GM21526 (cell line): Measurements from ENCODE around the gene RELN.
"Not testable (repeated sequence)": the region's sequence is repeated elsewhere in the genome, so short reads cannot be mapped to it uniquely, and the experiment has no call there.

Experiments
- ATAC-seq: cut with Tn5 transposase; IDR thresholded peaks from one replicate; pipeline ENCODE4 v1.9.1; 2021; ENCODE audit warnings: moderate library complexity; ENCODE audit not compliant: unreplicated experiment, low FRiP score

RELN gene

DNA sequence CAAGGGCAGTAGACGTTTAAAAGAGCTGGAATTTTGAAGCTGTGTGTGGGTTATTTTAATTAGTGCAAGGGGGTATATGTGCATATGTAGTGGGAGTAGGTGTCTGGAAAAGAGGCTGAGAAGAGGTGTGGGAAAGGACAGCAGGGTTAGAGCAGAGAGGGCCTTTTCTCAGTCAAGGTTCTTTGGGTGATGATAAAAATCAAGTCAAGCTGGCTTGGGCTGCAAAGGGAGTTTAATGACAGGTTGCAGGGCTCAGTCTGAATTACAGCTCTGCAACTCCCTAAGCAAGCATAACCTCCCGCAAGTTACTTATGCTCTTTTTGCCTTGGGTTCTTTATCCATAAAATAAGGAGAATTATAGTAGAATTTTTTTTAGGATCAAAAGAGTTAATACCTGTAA lies 83.5 kb downstream of the RELN start:
- ATAC-seq, result no peak

DNA sequence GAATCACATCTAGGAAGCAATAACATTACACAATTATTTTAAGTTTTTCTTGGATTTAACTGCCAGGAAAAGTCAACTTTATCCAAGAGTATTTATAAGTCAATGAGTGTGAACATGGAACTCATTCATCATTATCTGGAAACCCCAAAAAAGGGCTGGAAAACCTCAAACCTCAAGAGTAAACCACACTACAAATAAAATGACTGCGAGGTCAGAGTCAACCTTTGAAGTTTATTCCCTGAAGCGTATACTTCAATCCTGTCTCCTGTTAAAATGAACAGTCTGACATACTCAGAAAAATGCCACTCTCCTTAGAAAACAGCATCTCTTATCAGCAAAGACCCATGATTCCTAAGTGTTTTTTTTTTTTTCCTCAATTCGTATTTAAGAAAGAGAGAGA lies 86.5 kb downstream of the RELN start:
- no peak for ATAC-seq

DNA sequence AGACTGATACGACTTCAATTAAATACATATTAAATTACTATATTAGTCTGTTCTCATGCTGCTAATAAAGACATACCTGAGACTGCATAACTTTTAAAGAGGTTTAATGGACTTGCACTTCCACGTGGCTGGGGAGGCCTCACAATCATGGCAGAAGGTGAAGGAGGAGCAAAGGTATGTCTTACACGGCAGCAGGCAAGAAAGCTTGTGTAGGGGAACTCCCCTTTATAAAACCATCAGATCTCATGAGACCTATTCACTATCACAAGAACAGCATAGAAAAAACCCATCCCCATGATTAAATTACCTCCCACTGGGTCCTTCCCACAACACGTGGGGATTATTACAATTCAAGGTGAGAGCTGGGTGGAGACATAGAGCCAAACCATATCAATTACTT lies 92.6 kb downstream of the RELN start:
- ATAC-seq, result not testable (repeated sequence)

DNA sequence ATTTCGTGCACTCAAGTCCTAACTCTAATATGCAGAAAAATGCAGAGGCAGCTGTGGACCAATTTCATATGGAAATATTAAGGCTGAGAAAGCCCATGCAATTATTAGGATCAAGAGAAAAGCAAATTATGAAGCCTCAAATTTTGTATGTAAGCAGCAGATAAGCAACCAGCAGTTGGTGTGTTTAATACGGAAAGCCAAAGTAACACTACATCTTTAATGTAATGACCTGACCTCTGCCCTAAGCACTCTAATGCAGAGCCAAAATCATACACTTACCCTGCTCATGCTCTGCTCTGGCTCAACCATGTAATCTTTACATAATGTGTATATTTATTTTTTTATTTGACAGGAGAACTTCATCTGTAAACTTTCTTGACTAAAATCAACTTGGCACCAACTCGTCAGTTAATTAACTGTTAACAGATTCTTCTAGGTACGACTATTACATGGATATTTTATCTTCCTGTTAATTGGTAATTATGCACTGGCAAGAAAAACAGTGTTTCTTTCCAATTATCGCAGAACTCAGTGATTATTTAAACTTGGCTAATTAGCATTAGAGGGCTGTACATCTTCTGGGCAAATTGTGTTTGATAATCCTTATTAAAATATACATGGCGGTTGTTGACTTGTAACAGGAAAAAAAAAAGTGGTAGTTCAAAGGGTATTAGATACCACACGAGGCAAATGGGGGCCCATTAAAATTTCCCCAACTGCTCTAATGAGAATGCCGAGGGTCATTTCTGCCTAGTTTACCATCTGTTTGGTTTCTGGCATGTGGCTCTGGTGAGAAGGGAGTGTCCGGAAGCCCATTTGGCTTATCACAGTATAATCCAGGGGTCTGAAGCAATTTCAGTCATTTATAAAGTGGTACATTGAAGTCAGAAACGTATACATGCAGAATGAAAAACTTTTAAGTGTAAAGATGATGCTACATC lies 94.5 kb downstream of the RELN start:
- no peak for ATAC-seq

DNA sequence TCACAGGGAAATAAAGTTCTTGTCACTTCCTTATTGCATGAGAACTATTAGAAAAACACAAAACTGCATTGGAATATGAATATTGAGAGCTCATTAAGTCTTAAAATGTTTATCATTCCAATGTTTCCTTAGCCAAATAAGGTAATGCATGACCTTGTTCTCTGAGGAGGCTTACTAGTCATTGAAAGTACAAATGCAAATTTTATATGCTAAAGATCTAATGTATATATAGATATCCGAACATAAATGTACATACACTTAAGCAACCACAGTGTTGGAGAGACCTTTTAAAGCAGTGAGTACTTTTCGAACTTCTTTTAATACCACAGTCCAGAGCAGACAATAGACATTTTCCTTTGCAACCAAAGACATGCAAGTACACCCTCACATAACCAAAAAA lies 96.1 kb downstream of the RELN start:
- no peak for ATAC-seq

DNA sequence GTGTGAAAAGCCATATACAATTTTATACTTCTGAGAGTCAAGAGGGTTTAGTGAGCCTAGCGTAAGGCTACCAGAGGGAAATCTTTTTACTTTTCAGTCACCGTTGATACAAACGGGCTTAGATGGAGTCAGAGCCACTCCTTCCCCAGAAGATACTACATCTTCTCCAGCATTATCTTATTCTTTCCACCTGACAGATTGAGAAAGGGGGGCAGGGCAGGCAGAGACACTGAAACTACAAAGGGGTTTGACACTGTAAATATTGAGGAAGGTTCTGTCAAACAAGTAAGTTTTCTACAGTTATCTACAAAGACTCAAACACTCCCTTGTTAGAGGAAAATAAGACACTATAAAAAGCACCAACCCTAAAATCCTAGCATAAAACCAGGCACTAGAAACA lies 100.0 kb downstream of the RELN start:
- ATAC-seq, result no peak

DNA sequence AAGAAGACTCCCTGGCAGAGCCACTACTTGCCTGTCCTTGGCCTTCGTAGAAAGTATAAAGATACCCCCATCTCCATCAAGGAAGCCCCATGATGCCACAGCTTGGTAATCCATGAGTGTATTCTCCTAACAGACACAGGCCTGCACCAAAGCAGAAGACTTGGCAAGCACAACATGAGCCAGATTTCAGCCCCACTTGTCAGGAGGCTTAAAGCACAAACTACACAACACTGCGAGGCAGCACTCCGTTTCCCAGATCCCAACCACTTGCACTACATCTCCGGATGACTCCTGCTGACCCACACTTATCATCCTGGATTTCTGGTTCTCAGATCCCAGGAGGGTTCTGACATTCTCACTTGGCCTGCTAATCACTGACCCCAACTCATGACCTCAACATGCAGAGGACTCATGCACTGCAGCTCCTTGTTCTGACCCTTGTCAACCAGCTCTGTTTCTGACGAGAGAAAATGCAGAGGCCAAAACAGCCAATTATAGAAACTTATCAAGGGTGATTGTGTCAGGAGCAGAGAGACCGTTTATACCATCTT lies 100.8 kb downstream of the RELN start:
- ATAC-seq, result no peak

DNA sequence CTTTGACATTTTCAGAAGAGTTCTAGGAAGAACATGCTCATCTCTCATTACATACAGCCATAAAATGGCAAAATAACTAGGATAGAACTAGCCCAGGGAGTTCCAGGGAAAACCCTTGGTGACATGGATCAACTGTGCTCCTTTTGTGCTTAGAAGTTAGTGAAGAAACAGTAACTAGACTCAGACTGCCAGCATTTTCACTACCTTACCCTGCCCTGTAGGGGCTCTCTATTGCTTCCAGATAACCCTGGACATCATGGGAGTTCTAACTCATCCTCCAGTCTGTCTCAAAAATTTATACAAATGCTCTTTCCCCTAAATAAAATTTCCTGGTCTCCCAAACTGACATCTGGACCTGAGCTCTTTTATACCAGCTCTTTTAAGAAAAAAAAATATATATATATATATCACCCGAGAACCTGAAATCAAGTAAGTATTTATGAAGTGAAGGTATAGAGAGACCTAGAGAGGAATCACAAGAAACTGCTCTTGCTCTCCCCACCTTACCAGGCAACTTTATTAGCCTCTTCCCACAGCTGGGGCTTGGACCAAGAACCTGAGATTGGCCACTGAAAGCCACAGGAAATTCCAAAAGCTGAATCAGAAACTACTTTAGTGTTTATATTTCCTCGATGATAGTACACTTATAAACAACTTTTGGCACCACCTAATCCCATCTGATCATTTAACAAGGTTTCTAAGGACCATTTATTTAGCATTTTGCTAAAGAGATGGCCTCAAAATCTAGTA lies 101.4 kb downstream of the RELN start:
- no peak for ATAC-seq

DNA sequence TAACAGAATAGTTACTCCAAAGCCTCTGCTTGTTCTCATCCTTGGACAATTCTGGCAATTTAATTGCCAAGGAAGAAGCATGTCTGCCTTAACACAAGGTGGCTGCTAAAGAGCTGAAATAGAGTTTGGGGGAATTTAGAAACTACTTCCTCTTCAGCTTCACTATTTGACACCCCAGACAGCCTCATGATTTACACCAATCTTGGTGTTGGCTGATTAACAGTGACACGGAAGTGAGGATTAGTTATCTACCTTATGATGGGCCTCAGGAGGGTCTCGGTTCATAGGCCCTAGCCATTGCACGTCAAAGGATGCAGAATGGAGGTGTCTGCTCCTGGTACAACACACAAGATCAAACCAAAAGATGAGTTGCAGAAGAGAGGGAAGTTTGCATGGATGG lies 102.4 kb downstream of the RELN start:
- ATAC-seq, result no peak

DNA sequence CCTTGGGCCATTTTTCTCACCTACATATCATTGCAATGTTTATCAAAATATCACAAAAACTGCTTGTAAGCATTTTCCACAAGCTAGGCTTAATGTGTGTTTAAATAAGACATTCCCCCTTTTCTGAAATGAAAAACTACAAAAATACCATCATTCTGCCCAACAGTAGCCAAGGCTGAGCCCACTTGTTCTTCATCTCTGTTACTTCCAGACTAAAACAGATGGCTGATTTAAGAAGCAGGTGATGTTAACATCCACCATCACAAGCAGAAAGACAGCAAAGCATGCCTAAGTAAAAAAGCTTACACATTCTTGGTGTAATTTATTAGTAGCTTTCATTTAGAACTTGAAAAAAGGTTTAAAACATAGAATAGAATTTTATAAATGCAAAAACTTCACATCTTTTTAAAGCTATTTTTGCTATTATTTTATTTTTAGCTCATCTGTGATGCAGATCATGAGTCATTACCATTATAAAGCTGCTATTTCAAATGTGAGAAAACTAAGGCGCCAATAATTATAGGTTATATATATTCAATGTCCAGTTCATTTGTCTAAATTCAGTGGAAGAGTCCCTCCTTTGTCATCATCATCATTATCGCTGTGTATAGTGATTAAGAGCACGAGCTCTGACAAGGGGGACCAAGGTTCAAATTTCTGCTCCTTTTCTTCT lies 109.4 kb downstream of the RELN start:
- ATAC-seq, result no peak

DNA sequence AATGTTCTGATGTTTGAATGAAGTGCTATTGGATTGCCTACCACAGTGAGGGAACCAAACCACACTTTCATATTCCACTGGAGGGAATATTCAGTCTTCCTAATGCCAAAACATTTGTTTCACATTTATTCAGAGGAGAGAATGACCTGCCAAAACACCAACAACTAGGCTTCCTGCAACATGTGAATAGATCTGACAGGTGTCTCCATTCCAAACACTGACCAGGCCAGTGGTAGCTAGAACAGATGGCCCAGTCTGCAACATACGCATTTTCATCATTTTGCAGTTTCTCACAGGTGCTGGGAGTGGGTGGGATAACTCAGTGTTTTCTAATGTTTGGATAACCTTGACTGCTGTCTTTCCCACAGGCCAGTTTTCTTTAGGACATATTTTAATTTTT lies 110.0 kb downstream of the RELN start:
- ATAC-seq, result no peak

DNA sequence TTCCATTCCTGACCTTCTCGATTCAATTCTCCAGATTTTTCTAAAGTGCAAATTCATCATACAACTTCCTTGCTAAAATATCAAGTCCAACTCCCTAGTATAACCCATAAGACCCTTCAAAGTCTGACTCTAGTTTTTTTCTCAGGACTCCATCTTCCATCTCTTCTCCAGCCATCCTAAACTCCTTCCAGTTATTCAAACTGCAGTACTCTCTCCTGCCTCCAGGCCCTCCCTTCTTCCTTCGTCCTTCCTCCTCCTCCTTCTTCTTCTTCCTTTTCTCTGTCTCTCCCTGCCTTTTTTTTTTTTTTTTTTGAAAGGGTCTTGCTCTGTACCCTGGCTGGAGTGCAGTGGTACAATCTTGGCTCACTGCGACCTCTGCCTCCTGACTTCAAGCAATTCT lies 111.9 kb downstream of the RELN start:
- ATAC-seq, result no peak

DNA sequence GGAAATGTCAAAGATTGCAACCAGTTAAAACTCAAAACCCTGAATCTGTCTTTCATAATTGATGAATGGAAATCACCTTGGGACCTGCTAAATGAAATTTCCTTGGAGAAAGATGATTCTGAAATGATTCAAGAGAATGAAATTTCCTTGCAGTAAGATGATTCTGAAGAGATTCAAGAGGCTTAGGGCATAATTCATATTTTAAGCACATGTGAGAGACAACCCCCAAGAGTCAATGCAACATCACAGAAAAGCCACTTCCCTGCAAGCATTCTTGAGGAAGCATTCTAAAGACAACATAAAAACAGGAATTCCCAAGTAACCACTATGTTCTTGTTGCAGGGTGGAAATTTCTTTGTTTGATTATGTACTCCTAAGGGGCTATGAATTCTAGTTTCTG lies 113.7 kb downstream of the RELN start:
- ATAC-seq, result no peak

DNA sequence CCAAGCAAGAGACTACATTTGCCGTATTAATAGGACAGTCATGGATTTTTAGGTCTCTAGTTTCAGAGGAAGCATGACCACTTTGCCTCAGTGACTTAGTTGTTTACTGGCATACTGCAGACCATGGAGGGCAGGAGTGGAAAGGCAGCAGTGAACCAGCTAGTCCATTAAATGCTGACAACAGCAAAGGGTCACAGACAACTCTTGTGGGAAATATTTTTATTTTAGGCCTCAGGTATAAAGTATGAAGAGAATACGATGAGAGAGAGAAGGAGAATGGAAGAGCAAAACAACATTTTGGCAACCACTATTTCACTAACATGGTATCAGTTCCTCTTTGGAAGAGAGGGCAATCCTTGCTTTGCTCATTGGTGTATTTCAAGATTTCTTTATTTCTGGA lies 118.0 kb downstream of the RELN start:
- ATAC-seq, result no peak

DNA sequence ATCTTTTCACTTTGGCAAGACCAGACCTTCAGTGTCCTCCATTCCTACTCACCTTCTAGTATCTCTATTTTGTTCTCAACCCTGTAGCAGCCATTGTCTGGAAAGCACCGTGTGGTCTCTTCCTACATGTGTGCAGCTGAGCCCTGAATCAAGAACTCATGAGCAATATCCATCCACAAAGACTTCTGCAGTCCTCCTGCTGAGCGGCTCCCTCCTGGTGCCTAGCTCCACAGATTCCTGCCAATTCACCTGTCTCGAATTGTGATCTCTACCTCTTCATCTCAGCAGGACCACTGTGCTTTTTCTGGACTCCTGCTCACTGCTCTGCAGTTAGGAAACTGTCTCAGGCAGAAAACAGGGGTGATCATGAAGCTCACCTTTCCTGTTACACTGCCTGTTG lies 118.8 kb downstream of the RELN start:
- no peak for ATAC-seq

DNA sequence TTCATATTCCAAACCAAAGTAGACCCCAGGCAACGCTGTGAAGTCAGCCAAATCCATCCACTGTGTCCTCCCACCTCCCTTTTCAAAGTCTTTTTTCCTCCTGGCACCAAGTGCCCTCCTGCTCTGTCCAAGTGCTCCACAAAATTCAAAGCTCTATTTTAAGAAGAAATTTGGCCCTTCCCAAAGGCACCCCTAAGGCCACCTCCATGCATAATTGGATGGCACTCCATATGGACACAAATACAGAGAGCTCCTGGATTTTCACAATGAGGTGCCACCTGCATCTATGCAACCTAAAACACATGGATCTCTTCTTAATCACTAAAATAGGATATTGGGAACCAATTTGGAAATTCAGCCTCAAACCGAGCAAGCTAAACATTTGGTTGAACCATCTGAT lies 121.6 kb downstream of the RELN start:
- ATAC-seq, result no peak

DNA sequence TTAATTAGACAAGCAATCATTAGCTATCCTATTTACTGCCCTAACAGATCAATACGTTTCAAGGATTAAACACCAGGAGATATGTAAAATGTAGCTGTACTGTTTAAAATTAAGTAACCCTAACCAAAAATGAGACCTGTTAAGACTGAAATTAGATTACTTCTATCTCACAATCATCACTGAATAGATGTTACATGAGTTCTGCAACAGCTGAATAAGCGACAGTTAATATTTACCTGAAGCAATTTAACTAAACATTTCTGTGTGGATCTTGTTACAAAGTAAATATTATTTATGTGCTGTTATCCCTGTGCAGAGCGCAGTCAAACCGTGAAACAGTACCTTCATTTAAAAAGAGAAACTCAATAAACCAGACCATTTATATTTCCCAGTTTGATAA lies 122.5 kb downstream of the RELN start:
- no peak for ATAC-seq

DNA sequence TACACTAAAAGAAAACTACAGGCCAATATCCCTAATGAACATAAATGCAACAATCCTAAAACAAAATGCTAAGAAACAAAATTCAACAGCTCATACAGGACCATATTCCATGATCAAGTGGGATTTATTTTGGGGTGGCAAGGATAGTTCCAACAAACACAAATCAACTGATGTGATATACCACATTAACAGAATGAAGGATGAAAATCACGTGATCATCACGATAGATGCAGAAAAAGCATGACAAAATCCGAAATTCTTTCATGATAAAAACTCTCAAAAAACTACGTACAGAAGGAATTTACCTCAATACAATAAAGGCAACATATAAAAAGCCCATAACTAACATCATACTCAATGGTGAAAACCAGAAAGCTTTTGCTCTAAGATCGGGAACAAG lies 124.0 kb downstream of the RELN start:
- ATAC-seq, result no peak

DNA sequence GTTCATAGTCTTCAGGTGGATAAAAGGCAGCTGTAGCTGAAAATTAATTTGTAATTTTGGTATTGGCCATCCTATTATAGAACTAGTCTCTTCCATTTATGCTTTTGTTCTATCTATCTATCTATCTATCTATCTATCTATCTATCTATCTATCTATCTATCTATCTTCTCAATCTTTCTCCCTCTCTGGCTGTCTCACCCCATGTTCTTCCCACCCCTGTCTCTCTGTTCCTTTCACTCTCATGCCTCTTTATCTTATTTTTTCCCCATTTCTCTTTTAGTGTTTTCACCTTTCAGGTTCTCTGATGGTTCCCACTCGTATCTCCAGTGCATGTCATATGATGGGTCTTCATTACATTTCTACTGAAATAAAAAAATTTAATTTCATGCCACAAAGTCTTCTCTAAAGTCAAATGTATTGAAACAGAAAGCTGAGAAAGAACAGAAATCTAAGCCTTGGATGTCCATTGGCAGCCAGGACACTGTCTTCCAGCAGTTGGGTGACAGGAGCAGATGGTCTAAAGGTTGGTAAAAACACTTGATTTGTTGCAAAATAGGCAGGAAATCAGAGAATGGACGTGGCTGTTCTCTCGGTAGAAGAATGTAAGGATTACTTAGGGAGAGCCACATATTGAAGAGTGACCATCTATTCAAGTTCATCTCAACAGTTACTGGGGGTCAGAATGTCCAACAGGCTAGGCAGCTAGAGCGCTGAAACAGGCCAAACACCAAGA lies 127.0 kb downstream of the RELN start:
- ATAC-seq, result no peak

DNA sequence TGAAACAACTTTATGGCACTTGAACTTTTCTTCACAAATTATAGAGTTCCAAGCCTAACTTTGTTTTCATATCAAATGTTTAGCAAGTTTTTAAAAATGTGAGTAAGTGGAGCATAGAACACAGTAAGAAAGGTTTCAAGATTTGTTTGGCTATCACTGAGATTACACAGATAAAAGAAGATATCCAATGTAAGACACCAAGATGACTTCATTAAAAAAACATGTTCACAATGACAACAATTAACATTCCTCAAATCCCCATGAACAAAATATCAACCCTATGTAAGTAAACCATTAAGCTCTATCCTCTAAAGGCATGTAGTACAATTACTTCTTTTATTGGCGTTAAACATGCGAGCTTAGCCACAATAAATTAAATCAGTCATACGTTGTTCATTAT lies 129.7 kb downstream of the RELN start:
- ATAC-seq, result no peak
